Kidney epithelial cell (primary cell): ENCODE data around the gene EIF2S2. TPM values are rescaled to one million over a fixed set of nuclear protein-coding genes. Genes with fewer than 3 reads are reported as not detected.

Source experiments
- DNase-seq: peaks from one replicate; pipeline ENCODE4 v3.0.0-alpha.2; 2010; ENCODE audit warnings: low read depth
- H3K27me3 ChIP-seq: 2 replicates; pipeline ENCODE4 v1.6.0; 2011; ENCODE audit warnings: low read length; ENCODE audit not compliant: control insufficient read depth, insufficient read depth
- H3K36me3 ChIP-seq: 2 replicates; pipeline ENCODE4 v1.5.1; 2011; ENCODE audit warnings: low read length; ENCODE audit not compliant: control insufficient read depth, insufficient read depth
- H3K4me3 ChIP-seq: 2 replicates; pipeline ENCODE4 v1.5.1; 2011; ENCODE audit warnings: low read depth, mild to moderate bottlenecking, control low read depth, low read length
- CTCF ChIP-seq: IDR thresholded peaks from 2 replicates; pipeline ENCODE4 v1.5.1; 2011; ENCODE audit warnings: mild to moderate bottlenecking, moderate library complexity, low read length, control low read depth, inconsistent platforms; ENCODE audit not compliant: insufficient read depth, poor library complexity, severe bottlenecking
- total RNA-seq: library from RNA; depleted of rRNA; stranded (reverse); fragments of >200 nt; gene quantifications from 2 replicates; pipeline ENCODE4 v1.2.3, GENCODE V29; 2015

The EIF2S2 gene
- total RNA-seq, 1 donor from 2014 or later, result 132 TPM

- TF ChIP-seq CTCF, result no peak
- no peak for DNase-seq
These were observed 61.9 kb downstream of the EIF2S2 start for GRCh38 chr20:34049897-34050695.

GRCh38 chr20:34049389-34049788 is 62.7 kb downstream of the EIF2S2 start:
- TF ChIP-seq CTCF, result no peak
- no peaks in the 10 kb centered on the region for H3K36me3 ChIP-seq
- H3K27me3 ChIP-seq, result no peaks in the 10 kb centered on the region
- H3K4me3 ChIP-seq, result no peak overlapping the region
- no peak for DNase-seq

More at GRCh38 chr20:34049897-34050695, 61.9 kb downstream of the EIF2S2 start:
- H3K36me3 ChIP-seq, result no peaks in the 10 kb centered on the region
- H3K27me3 ChIP-seq, result no peaks in the 10 kb centered on the region
- H3K4me3 ChIP-seq, result no peak overlapping the region

GRCh38 chr20:34047917-34048316 is 64.1 kb downstream of the EIF2S2 start:
- H3K27me3 ChIP-seq, result no peaks in the 10 kb centered on the region
- H3K36me3 ChIP-seq, result no peaks in the 10 kb centered on the region
- DNase-seq, result no peak
- H3K4me3 ChIP-seq, result no peak overlapping the region
- TF ChIP-seq CTCF, result no peak

- no peak for DNase-seq
- no peaks in the 10 kb centered on the region for H3K36me3 ChIP-seq
- TF ChIP-seq CTCF, result no peak
- no peaks in the 10 kb centered on the region for H3K27me3 ChIP-seq
- H3K4me3 ChIP-seq, result no peak overlapping the region
These were observed 64.9 kb downstream of the EIF2S2 start for GRCh38 chr20:34047010-34047687.

GRCh38 chr20:34045930-34046725 is 65.9 kb downstream of the EIF2S2 start:
- DNase-seq, result no peak
- TF ChIP-seq CTCF, result no peak
- H3K27me3 ChIP-seq, result no peaks in the 10 kb centered on the region

More at GRCh38 chr20:34045930-34046725, 65.9 kb downstream of the EIF2S2 start:
- Histone ChIP-seq H3K36me3 (no peaks in the 10 kb centered on the region), H3K4me3 (no peak overlapping the region)
